NCI-H524 (cell line): ENCODE results near the gene BTAF1.
"Not testable (repeated sequence)": the region's sequence is repeated elsewhere in the genome, so short reads cannot be mapped to it uniquely, and the experiment has no call there.

Experiments
- DNase-seq, 2 experiments: peaks; one replicate each; lab custom pipeline; 2025; lab: John Stamatoyannopoulos, UW

The BTAF1 gene

DNA sequence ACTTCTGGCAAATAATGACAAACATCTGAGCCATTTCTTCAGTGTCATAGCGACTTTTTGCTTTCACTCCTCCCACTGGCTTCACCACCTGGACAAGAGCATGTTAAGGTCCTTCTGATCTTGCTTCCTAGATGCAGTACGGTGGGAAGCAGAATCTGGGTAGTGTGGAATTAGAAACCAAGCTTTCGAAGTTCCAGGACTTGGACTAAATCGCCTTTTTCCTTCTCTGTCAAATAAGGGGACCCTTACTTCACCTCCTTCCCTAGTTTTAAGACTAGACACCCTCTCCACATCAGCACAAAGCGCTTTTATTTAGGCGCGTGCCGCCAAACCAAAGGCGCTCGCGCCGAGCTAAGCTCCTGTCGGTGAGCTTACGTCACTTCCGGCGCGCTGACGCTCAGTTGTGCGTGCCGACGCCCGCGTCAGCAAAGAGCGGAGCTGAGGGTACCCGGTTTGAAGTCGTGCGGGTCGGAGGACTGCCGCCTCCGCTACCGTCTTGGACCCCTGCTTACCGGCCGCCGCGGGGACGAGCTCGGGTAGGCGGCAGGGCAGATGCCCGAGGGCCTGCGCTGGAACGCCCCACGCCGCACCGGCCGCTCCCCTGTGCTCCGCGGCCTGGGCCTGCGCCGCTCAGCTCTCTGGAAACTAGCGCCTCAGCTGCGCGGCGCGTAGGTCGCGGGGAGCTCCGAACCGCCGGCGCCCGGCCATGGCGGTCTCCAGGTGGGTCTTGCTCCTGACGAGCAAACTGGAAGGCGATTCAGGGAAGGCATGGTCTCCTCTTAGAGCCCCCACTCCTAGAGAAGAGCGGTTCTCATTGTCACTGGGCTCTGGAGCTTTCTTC, at the start of gene BTAF1:
TSS of gene BTAF1 (plus strand) at position 400 of the 841 bp plus-strand sequence. CDS start at position 707, 307 bp downstream.
- DNase-seq = peak; percentile 29 to 65

DNA sequence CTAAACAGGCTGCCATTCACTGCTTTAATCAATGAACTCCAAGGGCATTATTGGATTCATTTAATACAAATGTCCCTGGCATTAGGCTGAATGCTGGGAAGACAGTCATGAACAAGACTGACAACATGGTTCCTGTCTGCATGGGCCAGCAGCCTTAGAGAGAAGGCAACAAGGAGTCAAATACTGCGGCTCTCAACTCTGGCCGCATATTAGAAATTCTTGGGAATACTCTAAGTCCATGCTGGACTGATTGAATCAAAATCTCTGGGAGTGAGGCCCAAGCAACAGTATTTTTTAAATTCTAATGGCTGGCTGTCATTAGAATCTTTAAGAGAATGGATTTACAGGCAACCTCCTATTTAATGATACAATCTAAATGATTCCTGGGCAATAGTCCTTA, 48.4 kb upstream of the BTAF1 start:
- no peak for DNase-seq

DNA sequence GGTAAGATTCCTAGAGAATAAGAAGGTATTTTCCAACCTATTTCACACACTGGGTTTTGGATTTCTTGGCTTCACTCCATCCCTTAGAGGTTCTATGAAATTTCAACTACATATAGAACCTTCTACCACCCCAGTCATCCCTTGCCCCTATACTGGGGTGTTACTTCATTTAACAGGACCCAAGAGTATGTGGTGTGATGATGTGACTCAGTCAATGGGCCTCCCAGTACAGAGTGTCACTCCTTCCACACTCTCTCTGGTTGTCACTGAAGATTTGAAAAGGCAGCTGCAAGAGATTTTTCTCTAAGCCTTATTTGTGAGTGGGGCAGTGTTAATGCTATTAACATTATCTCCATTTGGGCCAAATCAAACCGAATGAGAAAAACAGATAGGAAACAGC, 47.8 kb upstream of the BTAF1 start:
- DNase-seq = no peak

DNA sequence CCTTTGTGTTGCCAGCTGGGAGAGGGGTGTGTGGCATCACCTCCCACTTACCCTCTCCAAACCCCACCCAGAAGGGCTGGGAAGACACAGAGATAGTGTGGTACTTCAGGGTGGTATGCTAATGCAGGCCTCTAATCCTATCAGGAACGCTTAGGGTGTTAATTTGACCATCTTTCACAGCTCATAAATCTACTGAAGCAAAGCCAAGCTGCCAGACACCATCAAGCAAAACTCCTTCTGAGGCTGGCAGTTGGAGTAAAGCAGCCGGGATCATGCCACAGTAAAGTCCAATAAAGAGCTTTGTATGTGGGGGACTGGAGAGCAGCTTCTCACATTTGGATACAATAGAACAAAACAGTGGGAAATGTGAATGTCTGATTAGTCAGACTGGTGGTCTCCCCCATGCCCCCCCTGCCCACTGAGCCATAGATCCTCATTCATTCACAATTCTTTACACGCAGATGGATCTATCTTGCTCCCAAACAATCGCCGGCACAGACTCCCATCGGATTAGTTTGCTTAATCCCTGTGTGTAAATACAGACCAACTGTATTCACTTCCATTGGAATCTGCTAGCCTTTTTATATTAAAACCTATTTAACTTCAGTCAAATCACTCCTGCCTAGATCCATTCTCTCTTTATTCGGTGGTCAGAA, 43.9 kb upstream of the BTAF1 start:
- DNase-seq = peak; percentile 51 to 85

GRCh38 chr10:91880310-91880709, 43.3 kb upstream of the BTAF1 start:
- DNase-seq = peak; percentile 6 to 43

DNA sequence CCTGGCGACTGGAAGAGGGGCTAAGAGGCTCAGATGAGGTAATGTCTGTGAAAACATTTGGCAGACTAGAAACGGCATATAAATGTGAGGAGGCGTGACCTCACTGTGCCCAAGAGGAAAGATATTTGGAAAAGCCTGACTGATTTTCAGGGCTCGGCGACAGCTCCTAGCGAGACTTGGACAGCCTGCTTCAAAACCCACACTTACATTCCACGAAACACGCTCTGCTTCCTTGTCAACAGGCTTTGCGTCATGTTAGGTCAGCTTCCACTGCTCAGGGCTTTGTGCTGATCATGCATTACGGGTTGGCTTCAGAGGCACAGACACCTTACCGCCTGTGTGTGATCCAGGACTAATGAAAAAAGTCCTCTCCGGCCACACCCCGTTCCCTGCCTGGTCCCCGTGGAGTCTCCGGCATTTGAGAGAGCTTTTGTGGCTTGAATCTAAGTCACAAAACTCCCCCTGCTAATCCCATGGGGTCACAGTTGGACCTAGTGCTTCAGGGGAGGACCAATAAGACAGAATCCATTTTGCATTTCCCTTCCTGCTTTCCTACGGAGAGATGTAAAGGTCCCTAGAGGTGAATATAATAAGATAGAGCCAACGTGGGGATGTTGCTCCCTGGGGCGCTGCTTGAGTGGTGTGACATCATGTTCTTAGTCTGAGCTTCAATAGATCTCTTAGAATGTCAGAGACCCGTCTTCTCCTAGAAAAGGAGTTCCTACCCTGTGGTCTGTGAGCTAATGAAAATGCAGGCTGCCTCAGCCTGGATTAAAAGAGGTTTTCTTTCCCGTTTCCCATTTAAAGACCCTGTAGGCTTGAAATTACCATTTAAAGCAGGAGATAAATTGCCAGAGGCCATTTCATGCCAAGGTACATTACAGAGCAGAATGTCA, 39.8 kb upstream of the BTAF1 start:
- DNase-seq = peak in 1 of 2 experiments; percentile 4

DNA sequence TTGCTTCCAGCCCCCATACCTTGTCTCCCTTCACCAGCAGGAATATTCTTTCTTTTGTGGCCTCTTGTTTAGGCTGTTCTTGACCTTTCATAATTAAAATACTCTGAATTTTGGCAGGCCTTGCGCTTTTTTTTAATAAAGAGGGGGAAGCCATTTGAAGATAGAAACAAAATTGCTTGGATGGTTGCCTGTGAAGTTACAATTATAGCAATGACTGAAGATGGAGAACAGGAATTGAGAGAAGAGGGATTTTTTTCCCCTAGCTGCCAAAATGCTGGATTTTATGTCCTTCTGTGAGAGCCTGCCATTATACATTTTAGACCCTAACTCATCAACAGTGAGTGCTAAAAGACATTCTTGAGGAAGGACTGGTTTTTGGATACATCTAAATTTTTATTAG, 39.0 kb upstream of the BTAF1 start:
- no peak for DNase-seq

GRCh38 chr10:91885362-91886079, 38.0 kb upstream of the BTAF1 start:
- no peak for DNase-seq

DNA sequence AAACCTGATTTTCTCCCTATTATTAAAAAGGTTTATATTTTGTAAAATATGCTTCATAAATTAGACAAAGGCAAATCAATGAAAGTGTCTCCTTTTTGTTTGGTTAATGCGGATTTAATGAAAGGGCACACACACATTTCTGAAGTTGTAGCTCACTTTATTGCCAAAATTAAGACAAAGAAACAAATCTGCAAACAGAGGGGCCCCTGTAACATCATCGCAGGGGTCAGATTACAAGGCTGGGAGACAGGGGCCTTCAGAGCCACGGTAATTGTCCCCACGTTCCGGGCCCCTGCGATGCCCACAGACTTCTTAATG, 36.7 kb upstream of the BTAF1 start:
- DNase-seq = no peak

- DNase-seq = peak in 1 of 2 experiments; percentile 1
Observed at GRCh38 chr10:91887272-91888076, 36.1 kb upstream of the BTAF1 start.

DNA sequence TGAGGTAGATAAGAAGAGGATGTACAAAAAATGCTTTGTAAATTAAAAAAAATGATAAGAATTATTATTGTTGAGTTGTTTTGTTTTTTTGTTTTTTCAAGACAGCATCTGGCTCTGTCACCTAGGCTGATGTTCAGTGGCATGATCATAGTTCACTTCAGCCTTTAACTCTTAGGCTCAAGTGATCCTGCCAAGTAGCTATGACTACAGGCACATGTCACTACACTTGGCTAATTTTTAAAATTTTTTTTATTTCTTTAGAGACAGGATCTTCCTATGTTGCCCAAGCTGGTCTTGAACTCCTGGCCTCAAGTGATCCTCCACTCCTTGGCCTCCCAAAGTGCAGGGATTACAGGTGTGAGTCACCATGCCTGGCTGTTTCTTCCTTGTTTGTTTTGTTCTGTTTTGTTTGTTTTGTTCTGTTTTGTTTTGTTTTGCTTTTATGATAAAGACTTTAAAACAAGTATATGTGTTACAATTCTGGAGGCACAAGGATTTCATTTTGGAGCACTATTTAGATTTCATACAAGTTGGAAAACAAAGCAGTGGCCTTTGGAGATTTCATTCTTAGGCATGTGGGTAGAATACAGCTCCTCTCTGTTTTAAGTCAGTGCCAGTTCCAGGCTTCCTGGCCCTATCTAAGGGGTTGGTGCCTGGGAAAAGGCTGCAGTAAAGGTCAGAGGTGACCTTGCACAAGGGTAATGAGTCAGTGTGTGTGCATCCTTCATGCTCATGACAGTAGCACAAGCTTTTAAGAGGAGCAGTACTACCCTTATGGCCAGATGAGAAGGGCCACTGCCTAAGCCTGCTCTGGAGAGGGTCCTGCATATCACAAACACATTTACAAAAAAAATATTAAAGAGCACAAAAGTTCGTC, 32.2 kb upstream of the BTAF1 start:
- no peak for DNase-seq

DNA sequence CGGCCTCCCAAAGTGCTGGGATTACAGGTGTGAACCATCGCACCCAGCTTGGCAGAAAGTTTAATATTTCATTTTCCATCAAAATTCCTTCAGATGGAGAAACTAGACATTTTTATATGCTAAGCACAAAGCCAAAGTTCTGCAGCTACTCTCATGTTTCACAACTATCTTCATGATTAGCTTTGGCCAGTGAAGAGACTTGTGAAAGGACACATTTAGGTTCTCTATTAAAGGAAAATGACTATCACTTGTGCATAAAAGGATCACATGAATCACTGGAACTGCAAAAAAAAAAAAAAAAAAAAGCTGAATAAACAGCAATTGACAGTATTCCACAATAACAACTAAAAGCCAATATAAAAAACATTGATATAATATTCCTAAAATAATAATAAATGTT, 30.5 kb upstream of the BTAF1 start:
- DNase-seq = no peak

DNA sequence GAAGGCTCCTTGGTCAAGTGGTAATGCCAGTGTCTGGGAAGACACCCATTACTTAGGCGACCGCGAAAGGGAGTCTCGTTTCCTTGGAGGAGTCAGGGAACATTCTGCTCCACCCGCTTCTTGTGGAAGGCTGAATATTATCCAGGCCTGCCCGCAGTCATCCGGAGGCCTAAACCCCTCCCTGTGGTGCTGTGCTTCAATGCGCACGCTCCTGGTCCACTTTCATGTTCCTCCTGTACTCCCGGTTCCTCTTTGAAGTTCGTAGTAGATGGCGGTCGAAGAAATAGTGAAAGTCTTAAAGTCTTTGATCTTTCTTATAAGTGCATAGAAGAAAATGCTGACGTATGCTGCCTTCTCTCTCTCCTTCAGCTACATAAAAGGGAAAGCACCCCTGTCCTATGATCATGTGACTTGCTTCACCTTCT, 29.3 kb upstream of the BTAF1 start:
- not testable (repeated sequence) for DNase-seq

- no peak for DNase-seq
Observed at GRCh38 chr10:91896212-91896756, 27.3 kb upstream of the BTAF1 start.

GRCh38 chr10:91897421-91897820, 26.1 kb upstream of the BTAF1 start:
- DNase-seq = no peak

DNA sequence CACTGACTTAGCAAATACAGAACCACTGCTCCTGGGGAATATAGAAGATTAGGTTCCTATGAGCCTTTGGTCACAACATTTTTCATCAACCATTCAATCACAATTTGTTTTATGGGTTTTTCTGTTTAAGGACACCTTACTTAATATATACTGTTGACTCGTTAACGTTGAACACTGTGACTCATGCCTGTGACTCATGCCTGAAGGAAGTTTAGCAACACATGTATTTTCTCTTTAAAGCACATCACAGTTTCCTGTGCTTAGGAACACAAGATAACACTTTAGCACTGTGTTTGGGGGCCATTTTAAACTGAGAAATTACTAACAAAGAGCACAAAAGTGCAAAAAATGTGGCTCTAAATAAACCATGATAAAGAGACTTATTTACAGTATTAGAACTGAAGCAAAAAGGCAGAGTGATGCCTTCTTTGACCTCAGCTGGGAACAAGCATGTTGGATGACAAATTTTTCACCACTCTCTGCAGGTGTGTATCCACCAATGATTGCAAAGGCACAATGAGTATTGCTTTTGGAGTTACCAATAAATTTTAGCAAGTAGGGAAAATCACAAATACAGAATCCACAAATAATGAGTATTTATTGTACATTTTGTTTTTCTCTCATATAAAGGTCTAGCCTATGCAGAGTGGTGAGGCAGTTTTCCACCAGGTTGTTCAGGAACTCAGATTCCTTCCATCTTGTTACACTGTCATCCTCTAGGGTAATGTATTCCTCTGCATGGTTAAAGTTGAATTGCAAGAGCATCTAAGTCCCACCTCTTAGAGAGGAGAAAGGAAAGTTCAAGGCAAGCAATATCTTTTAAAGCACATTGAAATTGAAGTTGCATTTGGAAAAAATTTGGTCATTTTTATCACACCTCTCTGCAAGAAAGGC, 21.5 kb upstream of the BTAF1 start:
- DNase-seq = no peak

DNA sequence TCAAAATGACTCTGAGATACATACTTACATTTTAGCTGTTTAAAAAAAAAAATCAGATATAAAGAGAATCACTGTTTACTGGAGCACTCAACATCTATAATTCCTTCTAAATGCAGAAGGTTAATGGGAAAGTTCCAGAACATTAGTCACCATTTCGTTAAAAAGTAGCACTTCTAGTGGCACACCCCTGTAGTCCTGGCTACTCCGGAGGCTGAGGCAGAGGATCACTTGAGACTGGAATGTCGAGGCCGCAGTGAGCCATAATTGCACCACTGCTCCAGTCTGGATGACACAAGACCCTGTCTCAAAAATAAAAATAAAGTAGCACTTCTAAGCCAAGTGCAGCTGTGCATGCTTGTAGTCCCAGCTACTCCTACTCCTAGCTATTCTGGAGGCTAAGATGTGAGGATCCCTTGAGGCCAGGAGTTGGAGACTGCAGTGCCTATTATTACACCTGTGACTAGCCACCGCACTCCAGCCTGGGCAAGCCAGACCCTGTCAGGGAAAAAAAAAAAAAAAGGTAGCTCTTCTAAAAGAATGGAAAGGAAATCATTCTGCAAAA, 16.5 kb upstream of the BTAF1 start:
- DNase-seq = no peak

DNA sequence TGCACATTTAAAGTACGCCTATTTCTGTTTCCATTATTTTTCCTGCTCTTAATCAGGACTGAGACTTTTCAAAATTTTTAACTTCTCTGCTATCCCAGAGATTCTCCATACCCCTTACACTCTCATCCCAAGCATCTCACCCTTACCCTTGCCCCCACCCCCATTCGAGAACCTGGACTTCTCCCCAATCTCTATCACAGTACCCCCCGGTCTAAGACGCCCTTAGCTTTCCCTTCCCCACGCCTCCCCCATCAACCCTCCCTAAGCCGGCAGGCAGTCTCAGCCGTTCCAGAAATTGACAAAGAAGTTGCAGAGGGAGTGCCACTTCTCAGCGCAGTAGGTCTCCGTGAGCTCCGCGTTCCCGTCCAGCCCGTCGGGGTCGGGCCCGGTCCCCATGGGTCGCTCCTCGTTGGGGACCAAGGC, 15.6 kb upstream of the BTAF1 start:
- DNase-seq = no peak
